ENCODE measurements around the gene TOM1L2.

- no peak for TF ChIP-seq EP300 (IDR thresholded peaks at IDR 0.05; ENCODE audit: borderline replicate concordance)
- TF ChIP-seq TAF1 (IDR thresholded peaks at IDR 0.05; ENCODE audit: low read depth): no peak
- no peak for TF ChIP-seq CEBPB (IDR thresholded peaks at IDR 0.05)
- TF ChIP-seq USF1 (IDR thresholded peaks at IDR 0.05): no peak
- no peak for TF ChIP-seq CREB1 (IDR thresholded peaks at IDR 0.05; ENCODE audit: low read depth)
- no peak for TF ChIP-seq RAD21 (IDR thresholded peaks at IDR 0.05; ENCODE audit: low read depth)
- no peak for TF ChIP-seq REST (IDR thresholded peaks at IDR 0.05; ENCODE audit: low read depth)
- TF ChIP-seq YY1 (IDR thresholded peaks at IDR 0.05; ENCODE audit: low read depth): no peak
- TF ChIP-seq TEAD4 (IDR thresholded peaks at IDR 0.05): no peak
- no peak for TF ChIP-seq TCF12 (IDR thresholded peaks at IDR 0.05; ENCODE audit: low read depth)
- TF ChIP-seq FOXM1 (IDR thresholded peaks at IDR 0.05; ENCODE audit: borderline replicate concordance, low read depth): no peak
Measured at GRCh38 chr17:17886226-17886625, 86.0 kb downstream of the TOM1L2 start.

Measured in Ishikawa (cell line).